DOHH2 (cell line): ENCODE results near the gene PTPRC.

Source experiments
- H3F3A ChIP-seq: fragments of 200-600 bp; sonication (generic), shearing (Covaris generic); 2 replicates; pipeline ENCODE4 v1.6.0; 2016; ENCODE audit warnings: antibody characterized with exemption, mild to moderate bottlenecking; ENCODE audit not compliant: control insufficient read depth, insufficient read depth
- H3K27ac ChIP-seq: fragments of 200-600 bp; sonication (generic); 2 replicates; pipeline ENCODE4 v1.5.1; 2014; ENCODE audit warnings: low read depth, mild to moderate bottlenecking, low read length, moderate library complexity
- H3K27me3 ChIP-seq: fragments of 200-600 bp; sonication (generic); 2 replicates; pipeline ENCODE4 v1.6.1; 2014; ENCODE audit warnings: mild to moderate bottlenecking, low read length, mixed read lengths; ENCODE audit not compliant: control insufficient read depth
- H3K36me3 ChIP-seq: fragments of 200-600 bp; sonication (generic); 2 replicates; pipeline ENCODE4 v1.6.1; 2014; ENCODE audit warnings: mild to moderate bottlenecking, low read length, moderate library complexity, mixed read lengths; ENCODE audit not compliant: control insufficient read depth
- H3K4me1 ChIP-seq: fragments of 200-600 bp; sonication (generic); 2 replicates; pipeline ENCODE4 v1.6.1; 2014; ENCODE audit warnings: mild to moderate bottlenecking, low read length, mixed read lengths; ENCODE audit not compliant: control insufficient read depth
- H3K4me2 ChIP-seq: fragments of 200-600 bp; sonication (generic); 2 replicates; pipeline ENCODE4 v1.6.0; 2014; ENCODE audit warnings: mild to moderate bottlenecking, low read length, moderate library complexity
- H3K4me3 ChIP-seq: fragments of 200-600 bp; sonication (generic); 2 replicates; pipeline ENCODE4 v1.5.1; 2014; ENCODE audit warnings: mild to moderate bottlenecking, low read length, mixed read lengths
- H3K79me2 ChIP-seq: fragments of 200-600 bp; sonication (generic); 2 replicates; pipeline ENCODE4 v1.6.1; 2014; ENCODE audit warnings: mild to moderate bottlenecking, low read length, mixed read lengths; ENCODE audit not compliant: control insufficient read depth
- H3K9me2 ChIP-seq: fragments of 200-600 bp; sonication (generic); replicated peaks from 2 replicates; pipeline ENCODE4 v1.6.1; 2014; ENCODE audit warnings: mild to moderate bottlenecking, low read length, mixed read lengths; ENCODE audit not compliant: control insufficient read depth
- H3K9me3 ChIP-seq: fragments of 200-600 bp; sonication (generic); 2 replicates; pipeline ENCODE4 v1.6.1; 2014; ENCODE audit warnings: antibody characterized with exemption, low read length, mixed read lengths; ENCODE audit not compliant: control insufficient read depth, insufficient read depth
- H4K20me1 ChIP-seq: fragments of 200-600 bp; sonication (generic); 2 replicates; pipeline ENCODE4 v1.6.0; 2014; ENCODE audit warnings: low read depth, mild to moderate bottlenecking, antibody characterized with exemption, low read length, moderate library complexity; ENCODE audit not compliant: control insufficient read depth, insufficient read depth
- EZH2phosphoT487 ChIP-seq: fragments of 200-600 bp; sonication (generic); IDR thresholded peaks from 2 replicates; pipeline ENCODE4 v1.6.1; 2017; ENCODE audit warnings: borderline replicate concordance, mild to moderate bottlenecking, antibody characterized with exemption, low read length, moderate library complexity, mixed read lengths
- TF ChIP-seq, protein P1 (sequence below): fragments of 200-600 bp; sonication (generic); IDR thresholded peaks from one replicate; pipeline ENCODE4 v1.5.1; 2014; ENCODE audit warnings: antibody characterized with exemption, mild to moderate bottlenecking, low read depth, low read length; ENCODE audit not compliant: poor library complexity, severe bottlenecking

The PTPRC gene

DNA sequence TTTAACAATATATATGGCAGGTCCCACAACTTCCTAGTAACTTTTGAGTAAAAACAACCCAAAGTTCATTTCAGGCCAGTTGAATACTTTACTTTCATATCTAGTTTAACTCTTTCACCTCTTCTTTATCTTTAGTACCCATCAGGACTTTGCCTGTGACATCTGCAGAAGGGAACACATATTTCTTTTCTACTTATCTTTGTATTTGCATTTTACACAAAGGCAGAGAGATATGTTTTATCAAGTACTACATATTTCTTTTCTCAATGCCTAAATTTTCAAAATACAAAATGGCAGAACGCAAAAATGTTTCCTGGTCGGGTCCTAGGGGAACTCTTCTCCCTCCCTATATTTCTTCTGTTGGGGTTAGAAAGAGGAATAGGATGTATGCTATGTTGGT is 6.8 kb upstream of the PTPRC start:
- H3K27ac ChIP-seq = peak overlapping the region; percentile 100
- H3K9me2 ChIP-seq = no peaks in the 10 kb centered on the region
- H3K79me2 ChIP-seq = peaks cover 74% of the 10 kb centered on the region
- peaks cover 49% of the 10 kb centered on the region for H3F3A ChIP-seq
- H3K36me3 ChIP-seq = peaks cover 10% of the 10 kb centered on the region
- H4K20me1 ChIP-seq = no peaks in the 10 kb centered on the region
- TF ChIP-seq, protein P1, sequence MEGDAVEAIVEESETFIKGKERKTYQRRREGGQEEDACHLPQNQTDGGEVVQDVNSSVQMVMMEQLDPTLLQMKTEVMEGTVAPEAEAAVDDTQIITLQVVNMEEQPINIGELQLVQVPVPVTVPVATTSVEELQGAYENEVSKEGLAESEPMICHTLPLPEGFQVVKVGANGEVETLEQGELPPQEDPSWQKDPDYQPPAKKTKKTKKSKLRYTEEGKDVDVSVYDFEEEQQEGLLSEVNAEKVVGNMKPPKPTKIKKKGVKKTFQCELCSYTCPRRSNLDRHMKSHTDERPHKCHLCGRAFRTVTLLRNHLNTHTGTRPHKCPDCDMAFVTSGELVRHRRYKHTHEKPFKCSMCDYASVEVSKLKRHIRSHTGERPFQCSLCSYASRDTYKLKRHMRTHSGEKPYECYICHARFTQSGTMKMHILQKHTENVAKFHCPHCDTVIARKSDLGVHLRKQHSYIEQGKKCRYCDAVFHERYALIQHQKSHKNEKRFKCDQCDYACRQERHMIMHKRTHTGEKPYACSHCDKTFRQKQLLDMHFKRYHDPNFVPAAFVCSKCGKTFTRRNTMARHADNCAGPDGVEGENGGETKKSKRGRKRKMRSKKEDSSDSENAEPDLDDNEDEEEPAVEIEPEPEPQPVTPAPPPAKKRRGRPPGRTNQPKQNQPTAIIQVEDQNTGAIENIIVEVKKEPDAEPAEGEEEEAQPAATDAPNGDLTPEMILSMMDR = no peak
- TF ChIP-seq EZH2phosphoT487 = no peak
- no peaks in the 10 kb centered on the region for H3K9me3 ChIP-seq
- peak overlapping the region; percentile 61 for H3K4me3 ChIP-seq
- peaks cover 100% of the 10 kb centered on the region for H3K4me1 ChIP-seq
- H3K4me2 ChIP-seq = peak overlapping the region; percentile 96
- no peaks in the 10 kb centered on the region for H3K27me3 ChIP-seq

DNA sequence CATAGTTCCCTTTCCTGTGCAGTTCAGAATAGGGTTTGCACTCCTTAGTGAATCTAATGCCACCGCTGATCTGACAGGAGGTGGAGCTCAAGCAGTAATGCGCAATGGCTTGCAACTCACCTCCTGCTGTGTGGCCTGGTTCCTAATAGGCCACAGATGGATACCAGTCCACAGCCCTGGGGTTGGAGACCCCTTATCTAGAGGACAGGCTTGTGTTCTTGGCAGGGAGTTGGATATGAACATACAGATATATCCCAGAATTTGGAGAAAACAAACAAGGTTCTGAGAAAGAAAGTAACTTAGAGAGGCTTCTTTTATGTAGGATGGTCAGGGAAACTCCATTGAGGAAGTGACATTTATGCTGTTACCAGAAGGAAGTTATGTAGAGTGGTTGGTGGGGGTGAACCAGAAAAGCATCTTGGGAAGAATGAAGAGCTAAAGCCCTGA is 5.1 kb upstream of the PTPRC start:
- peaks cover 7% of the 10 kb centered on the region for H3K36me3 ChIP-seq
- peak overlapping the region; percentile 100 for H3K27ac ChIP-seq
- peak overlapping the region; percentile 96 for H3K4me2 ChIP-seq
- H4K20me1 ChIP-seq = no peaks in the 10 kb centered on the region
- TF ChIP-seq EZH2phosphoT487 = no peak
- TF ChIP-seq, protein P1 = no peak
- H3K4me1 ChIP-seq = peaks cover 100% of the 10 kb centered on the region
- no peaks in the 10 kb centered on the region for H3K9me2 ChIP-seq
- peaks cover 71% of the 10 kb centered on the region for H3K79me2 ChIP-seq
- H3F3A ChIP-seq = peaks cover 64% of the 10 kb centered on the region
- H3K9me3 ChIP-seq = no peaks in the 10 kb centered on the region
- H3K4me3 ChIP-seq = peak overlapping the region; percentile 61
- no peaks in the 10 kb centered on the region for H3K27me3 ChIP-seq

DNA sequence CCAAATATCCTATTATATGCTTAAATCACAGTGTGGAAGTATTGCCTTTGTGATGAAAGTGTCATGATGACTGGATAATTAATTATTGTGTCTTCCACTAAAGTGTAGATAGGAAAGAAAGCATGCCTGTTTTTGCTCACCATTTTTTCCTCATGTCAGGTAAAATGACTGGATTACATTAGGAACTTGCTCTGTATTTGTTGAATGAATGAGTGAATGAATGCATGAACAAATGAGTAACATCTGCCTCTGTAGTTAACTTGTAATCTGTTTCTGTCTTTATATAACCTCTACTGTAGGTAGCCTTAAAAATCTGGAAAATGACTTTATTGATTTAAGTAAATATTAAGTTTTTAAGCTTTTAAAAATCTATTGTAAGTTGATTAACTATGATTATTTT is 2.9 kb upstream of the PTPRC start:
- Histone ChIP-seq H3K4me3 (peak overlapping the region; percentile 83), H3K79me2 (peaks cover 79% of the 10 kb centered on the region), H3K27ac (peak overlapping the region; percentile 100), H4K20me1 (no peaks in the 10 kb centered on the region), H3K4me2 (peak overlapping the region; percentile 96), H3K27me3 (no peaks in the 10 kb centered on the region), H3K36me3 (peaks cover 22% of the 10 kb centered on the region), H3F3A (peaks cover 55% of the 10 kb centered on the region), H3K4me1 (peaks cover 78% of the 10 kb centered on the region), H3K9me3 (no peaks in the 10 kb centered on the region), H3K9me2 (no peaks in the 10 kb centered on the region)
- TF ChIP-seq, protein P1 = no peak
- TF ChIP-seq EZH2phosphoT487 = no peak
